ENCODE data around the gene ST8SIA1.
"Not testable (repeated sequence)": the region's sequence is repeated elsewhere in the genome, so short reads cannot be mapped to it uniquely, and the experiment has no call there.

The ST8SIA1 gene

GRCh38 chr12:22334410-22335100, at the start of gene ST8SIA1:
ST8SIA1 (minus strand) TSS chr12:22334707; CDS start chr12:22334232, 475 bp downstream.
- ATAC-seq, result no peak
- Mint-ChIP-seq H3K27me3 (peaks cover 67% of the 10 kb centered on the region), H3K4me1 (peaks cover 18% of the 10 kb centered on the region), H3K4me3 (peak within 1 kb of the TSS; percentile 88), H3K9me3 (no peaks in the 10 kb centered on the region), H3K27ac (no peak within 1 kb of the TSS), H3K36me3 (no peaks in the 10 kb centered on the region)

GRCh38 chr12:22380031-22380430, 45.5 kb upstream of the ST8SIA1 start:
- no peak overlapping the region for H3K27ac Mint-ChIP-seq
- no peak overlapping the region for H3K4me3 Mint-ChIP-seq
- H3K27me3 Mint-ChIP-seq, result peaks cover 31% of the 10 kb centered on the region
- H3K4me1 Mint-ChIP-seq, result no peaks in the 10 kb centered on the region
- no peak for ATAC-seq
- H3K36me3 Mint-ChIP-seq, result no peaks in the 10 kb centered on the region
- peaks cover 3% of the 10 kb centered on the region for H3K9me3 Mint-ChIP-seq

GRCh38 chr12:22377731-22378496, 43.4 kb upstream of the ST8SIA1 start:
- Mint-ChIP-seq H3K27me3 (peaks cover 31% of the 10 kb centered on the region), H3K27ac (no peak overlapping the region), H3K4me1 (peaks cover 11% of the 10 kb centered on the region), H3K4me3 (no peak overlapping the region), H3K9me3 (no peaks in the 10 kb centered on the region), H3K36me3 (no peaks in the 10 kb centered on the region)
- peak; percentile 45 for ATAC-seq

- H3K36me3 Mint-ChIP-seq, H3K9me3 Mint-ChIP-seq, H3K4me3 Mint-ChIP-seq, H3K27ac Mint-ChIP-seq, ATAC-seq: not testable (repeated sequence)
- Mint-ChIP-seq H3K27me3 (peaks cover 24% of the 10 kb centered on the region), H3K4me1 (peaks cover 11% of the 10 kb centered on the region)
Measured at GRCh38 chr12:22376596-22377150, 42.2 kb upstream of the ST8SIA1 start.

- peaks cover 8% of the 10 kb centered on the region for H3K27me3 Mint-ChIP-seq
- no peak overlapping the region for H3K27ac Mint-ChIP-seq
- peaks cover 11% of the 10 kb centered on the region for H3K4me1 Mint-ChIP-seq
- H3K9me3 Mint-ChIP-seq, result no peaks in the 10 kb centered on the region
- H3K4me3 Mint-ChIP-seq, result no peak overlapping the region
- peak; percentile 68 for ATAC-seq
- H3K36me3 Mint-ChIP-seq, result no peaks in the 10 kb centered on the region
Measured at GRCh38 chr12:22374508-22374907, 40.0 kb upstream of the ST8SIA1 start.

GRCh38 chr12:22372277-22372837, 37.9 kb upstream of the ST8SIA1 start:
- no peak for ATAC-seq

GRCh38 chr12:22366181-22366580, 31.7 kb upstream of the ST8SIA1 start:
- no peaks in the 10 kb centered on the region for H3K4me1 Mint-ChIP-seq
- no peak overlapping the region for H3K27ac Mint-ChIP-seq
- no peak for ATAC-seq
- peaks cover 15% of the 10 kb centered on the region for H3K9me3 Mint-ChIP-seq
- no peak overlapping the region for H3K4me3 Mint-ChIP-seq
- no peaks in the 10 kb centered on the region for H3K36me3 Mint-ChIP-seq
- H3K27me3 Mint-ChIP-seq, result peaks cover 5% of the 10 kb centered on the region

More at GRCh38 chr12:22372277-22372837, 37.9 kb upstream of the ST8SIA1 start:
- H3K36me3 Mint-ChIP-seq, result no peaks in the 10 kb centered on the region
- no peaks in the 10 kb centered on the region for H3K27me3 Mint-ChIP-seq
- H3K4me1 Mint-ChIP-seq, result peaks cover 11% of the 10 kb centered on the region
- peaks cover 12% of the 10 kb centered on the region for H3K9me3 Mint-ChIP-seq
- H3K4me3 Mint-ChIP-seq, result no peak overlapping the region
- no peak overlapping the region for H3K27ac Mint-ChIP-seq

- H3K36me3 Mint-ChIP-seq, result no peaks in the 10 kb centered on the region
- no peak overlapping the region for H3K27ac Mint-ChIP-seq
- no peak overlapping the region for H3K4me3 Mint-ChIP-seq
- no peaks in the 10 kb centered on the region for H3K4me1 Mint-ChIP-seq
- no peak for ATAC-seq
- no peaks in the 10 kb centered on the region for H3K9me3 Mint-ChIP-seq
- H3K27me3 Mint-ChIP-seq, result peaks cover 23% of the 10 kb centered on the region
Measured at GRCh38 chr12:22361785-22362184, 27.3 kb upstream of the ST8SIA1 start.

- no peak for ATAC-seq
- Mint-ChIP-seq H3K27me3 (peaks cover 23% of the 10 kb centered on the region), H3K36me3 (no peaks in the 10 kb centered on the region), H3K4me1 (no peaks in the 10 kb centered on the region), H3K27ac (no peak overlapping the region), H3K9me3 (no peaks in the 10 kb centered on the region), H3K4me3 (no peak overlapping the region)
Measured at GRCh38 chr12:22360774-22361173, 26.3 kb upstream of the ST8SIA1 start.

GRCh38 chr12:22357531-22357930, 23.0 kb upstream of the ST8SIA1 start:
- no peak overlapping the region for H3K27ac Mint-ChIP-seq
- ATAC-seq, result no peak
- no peaks in the 10 kb centered on the region for H3K4me1 Mint-ChIP-seq
- H3K4me3 Mint-ChIP-seq, result no peak overlapping the region
- H3K36me3 Mint-ChIP-seq, result no peaks in the 10 kb centered on the region
- peaks cover 23% of the 10 kb centered on the region for H3K27me3 Mint-ChIP-seq
- no peaks in the 10 kb centered on the region for H3K9me3 Mint-ChIP-seq

- ATAC-seq, result no peak
- Mint-ChIP-seq H3K4me1 (no peaks in the 10 kb centered on the region), H3K27ac (no peak overlapping the region), H3K27me3 (peaks cover 19% of the 10 kb centered on the region), H3K36me3 (no peaks in the 10 kb centered on the region), H3K4me3 (no peak overlapping the region), H3K9me3 (no peaks in the 10 kb centered on the region)
Measured at GRCh38 chr12:22356231-22356630, 21.7 kb upstream of the ST8SIA1 start.

GRCh38 chr12:22355011-22355580, 20.6 kb upstream of the ST8SIA1 start:
- Mint-ChIP-seq H3K4me1 (no peaks in the 10 kb centered on the region), H3K4me3 (no peak overlapping the region), H3K36me3 (no peaks in the 10 kb centered on the region), H3K27me3 (peaks cover 8% of the 10 kb centered on the region), H3K9me3 (no peaks in the 10 kb centered on the region), H3K27ac (no peak overlapping the region)
- no peak for ATAC-seq

GRCh38 chr12:22353615-22354325, 19.3 kb upstream of the ST8SIA1 start:
- no peaks in the 10 kb centered on the region for H3K27me3 Mint-ChIP-seq
- peaks cover 8% of the 10 kb centered on the region for H3K9me3 Mint-ChIP-seq
- H3K4me1 Mint-ChIP-seq, result no peaks in the 10 kb centered on the region
- no peak overlapping the region for H3K4me3 Mint-ChIP-seq
- no peaks in the 10 kb centered on the region for H3K36me3 Mint-ChIP-seq
- no peak for ATAC-seq
- no peak overlapping the region for H3K27ac Mint-ChIP-seq

GRCh38 chr12:22350886-22351285, 16.4 kb upstream of the ST8SIA1 start:
- no peak overlapping the region for H3K27ac Mint-ChIP-seq

GRCh38 chr12:22348208-22348607, 13.7 kb upstream of the ST8SIA1 start:
- H3K36me3 Mint-ChIP-seq, result no peaks in the 10 kb centered on the region
- H3K27ac Mint-ChIP-seq, result no peak overlapping the region
- peaks cover 9% of the 10 kb centered on the region for H3K9me3 Mint-ChIP-seq
- no peak overlapping the region for H3K4me3 Mint-ChIP-seq
- no peaks in the 10 kb centered on the region for H3K4me1 Mint-ChIP-seq
- no peak for ATAC-seq
- H3K27me3 Mint-ChIP-seq, result no peaks in the 10 kb centered on the region

More at GRCh38 chr12:22350886-22351285, 16.4 kb upstream of the ST8SIA1 start:
- H3K4me3 Mint-ChIP-seq, result no peak overlapping the region
- no peaks in the 10 kb centered on the region for H3K36me3 Mint-ChIP-seq
- peaks cover 9% of the 10 kb centered on the region for H3K9me3 Mint-ChIP-seq
- no peaks in the 10 kb centered on the region for H3K4me1 Mint-ChIP-seq
- ATAC-seq, result no peak
- H3K27me3 Mint-ChIP-seq, result no peaks in the 10 kb centered on the region
